Hypothalamus (tissue), 51 donors: Measurements from ENCODE around the gene VPS9D1.
"Not testable (repeated sequence)": the region's sequence is repeated elsewhere in the genome, so short reads cannot be mapped to it uniquely, and the experiment has no call there.

ENCODE experiments used
- DNase-seq, 51 donors: peaks; one replicate each; lab custom pipeline; 2025; lab: John Stamatoyannopoulos, UW

VPS9D1 gene

GRCh38 chr16:89711601-89712273 is 9.0 kb downstream of the VPS9D1 start:
- no peak for DNase-seq

GRCh38 chr16:89710709-89711564 is 9.8 kb downstream of the VPS9D1 start:
- DNase-seq = no peak

DNA sequence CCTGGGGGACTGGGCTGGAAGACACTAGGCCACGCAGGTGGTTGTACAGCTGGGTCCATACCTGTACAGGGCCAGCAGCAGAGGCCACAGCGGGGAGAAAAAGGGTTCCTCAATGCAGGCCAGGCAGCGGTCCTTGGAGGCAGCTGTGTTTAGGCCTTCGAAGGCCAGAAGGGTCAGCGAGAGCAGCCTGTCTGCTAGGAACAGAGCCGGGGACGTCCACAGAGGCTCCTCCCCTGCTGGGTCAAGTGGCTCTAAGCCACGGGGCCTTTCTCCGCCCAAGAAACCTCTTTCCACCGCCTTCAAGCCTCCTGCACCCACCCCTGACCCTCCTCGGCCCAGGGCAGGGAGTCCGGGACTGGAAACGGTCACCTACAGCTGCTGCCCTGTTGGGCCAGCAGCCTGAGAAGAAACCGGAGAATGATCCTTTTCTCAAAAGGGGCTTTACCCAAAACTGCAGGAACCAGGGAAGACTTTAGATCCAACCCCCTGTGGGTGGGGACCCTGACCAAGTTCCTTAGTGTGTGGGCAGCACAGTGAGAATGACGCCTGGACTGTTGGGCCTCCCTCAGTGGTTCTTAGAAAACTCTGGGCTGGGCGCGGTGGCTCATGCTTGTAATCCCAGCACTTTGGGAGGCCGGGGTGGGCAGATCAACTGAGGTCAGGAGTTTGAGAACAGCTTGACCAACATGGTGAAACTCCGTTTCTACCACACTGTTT is 10.8 kb downstream of the VPS9D1 start:
- DNase-seq = no peak

GRCh38 chr16:89709166-89709565 is 11.5 kb downstream of the VPS9D1 start:
- DNase-seq = no peak

DNA sequence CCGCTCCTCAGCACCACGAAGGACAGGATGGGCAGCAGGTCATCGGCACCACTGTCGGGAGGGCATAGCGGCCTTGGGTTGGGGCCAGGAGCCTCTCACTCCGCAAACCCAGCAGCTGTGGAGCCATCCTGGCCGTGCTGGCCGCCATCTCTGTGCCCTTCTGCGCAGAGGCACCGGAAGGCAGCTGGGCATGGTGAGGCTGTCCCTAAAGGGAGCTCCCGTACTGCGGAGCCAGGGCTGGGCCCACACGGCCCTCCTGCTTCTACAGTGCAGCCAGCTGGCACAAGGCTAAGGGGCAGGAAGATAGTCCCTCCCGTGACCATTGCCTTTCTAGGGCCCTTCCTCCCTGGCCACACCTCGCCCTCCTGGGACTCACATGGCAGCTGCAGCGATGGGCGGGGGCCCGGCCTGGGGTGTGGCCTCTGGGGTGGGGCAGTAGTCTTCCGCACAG is 12.2 kb downstream of the VPS9D1 start:
- DNase-seq = no peak

- DNase-seq = no peak
Observed at GRCh38 chr16:89707695-89708094, 13.0 kb downstream of the VPS9D1 start.

DNA sequence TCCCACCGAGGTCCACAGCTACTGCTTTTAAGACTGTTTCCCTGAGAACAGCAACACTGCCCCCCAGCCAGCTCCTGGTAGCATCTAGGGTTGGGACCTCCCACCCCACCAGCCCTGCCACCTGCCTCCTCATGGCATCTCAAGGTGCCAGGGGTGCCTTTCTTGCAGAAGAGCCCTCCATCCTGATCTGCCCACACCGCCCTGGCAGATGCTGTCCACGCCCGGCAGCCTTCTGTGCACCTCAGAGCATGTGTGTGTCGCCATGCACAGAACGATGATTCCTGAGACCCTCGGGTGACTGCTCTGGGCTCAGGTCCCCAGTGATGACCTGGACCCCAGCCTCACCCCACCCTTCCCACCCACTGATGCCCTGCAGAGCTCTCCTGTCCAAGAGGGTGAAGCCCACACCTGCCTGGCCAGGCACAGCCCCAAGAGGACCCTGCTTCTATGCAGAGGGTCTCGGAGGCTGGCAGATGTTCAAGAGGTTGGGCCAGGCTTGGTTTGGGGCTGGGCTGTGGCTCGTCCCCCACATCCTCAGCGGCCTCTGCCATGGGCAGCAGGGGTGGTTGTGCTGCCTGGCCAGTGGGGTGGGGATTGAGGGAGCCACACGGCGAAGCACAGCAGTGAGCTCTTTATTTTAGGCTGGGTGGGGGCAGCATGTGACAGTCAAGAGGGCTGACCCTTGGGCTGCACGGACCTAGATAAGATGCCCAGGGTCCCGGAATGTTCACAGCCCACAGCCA is 14.0 kb downstream of the VPS9D1 start:
- DNase-seq = no peak

- DNase-seq = no peak
Observed at GRCh38 chr16:89705006-89705405, 15.7 kb downstream of the VPS9D1 start.

- no peak for DNase-seq
Observed at GRCh38 chr16:89704281-89704680, 16.4 kb downstream of the VPS9D1 start.

DNA sequence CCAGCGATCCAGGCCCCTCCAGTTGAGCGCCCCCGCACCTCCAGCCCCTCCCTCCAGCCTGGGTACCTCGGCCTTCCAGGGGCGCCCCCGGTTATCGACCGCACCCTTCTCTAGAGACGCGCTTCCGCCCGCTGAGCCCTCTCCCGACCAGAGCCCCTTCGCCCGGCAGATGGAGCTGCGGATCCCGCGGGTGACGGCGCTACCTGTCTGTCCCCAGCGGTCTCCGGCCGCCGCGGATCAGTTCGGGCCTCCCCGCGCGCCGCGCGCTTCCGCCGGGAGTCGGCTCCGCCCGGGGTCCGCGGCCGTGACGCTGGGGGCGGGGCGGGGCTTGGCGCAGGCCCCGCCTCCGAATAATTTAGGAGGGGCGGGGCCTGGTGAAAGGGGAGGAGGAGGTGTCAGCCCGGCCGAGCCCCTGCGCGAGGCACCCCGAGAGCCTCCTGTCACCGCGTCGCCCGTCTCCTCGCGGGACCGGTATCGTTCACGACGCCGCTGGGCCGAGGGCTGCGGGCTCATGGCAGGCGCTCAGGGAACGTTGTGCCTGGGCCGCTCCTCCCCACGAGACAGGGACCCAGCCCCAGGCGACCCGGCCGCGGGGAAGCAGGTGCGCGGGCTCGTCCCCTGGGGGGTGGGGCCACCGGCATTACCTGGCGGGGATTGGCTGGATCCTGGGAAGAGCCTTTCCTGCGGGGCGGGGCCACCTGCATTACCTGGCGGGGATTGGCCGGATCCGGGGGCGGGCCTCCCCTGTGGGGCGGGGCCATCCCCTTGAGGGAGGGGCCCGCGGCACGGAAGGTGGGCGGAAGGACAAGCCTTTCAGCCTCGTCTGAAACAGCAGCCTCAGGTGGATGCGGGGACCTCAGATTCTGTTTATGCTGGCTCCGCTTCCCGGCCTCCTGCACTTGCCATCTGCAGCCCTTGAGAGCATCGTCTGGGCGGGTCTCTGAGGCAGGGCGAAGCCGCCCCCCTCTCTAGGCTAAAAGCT is 19.0 kb downstream of the VPS9D1 start, which contains the start of gene SPATA2L:
SPATA2L (minus strand) TSS at position 281 of the 982 bp plus-strand sequence. CDS start 473 bp downstream, outside the sequence.
- DNase-seq = peak in 49 of 51 donors; percentile 27 to 90 (median 77)

GRCh38 chr16:89700649-89701424 is 19.9 kb downstream of the VPS9D1 start:
- DNase-seq = peak in 3 of 51 donors; percentile 27 to 33 (median 32)

- DNase-seq = peak; percentile 42 to 99 (median 97)
Observed at GRCh38 chr16:89700100-89700648, 20.5 kb downstream of the VPS9D1 start.

DNA sequence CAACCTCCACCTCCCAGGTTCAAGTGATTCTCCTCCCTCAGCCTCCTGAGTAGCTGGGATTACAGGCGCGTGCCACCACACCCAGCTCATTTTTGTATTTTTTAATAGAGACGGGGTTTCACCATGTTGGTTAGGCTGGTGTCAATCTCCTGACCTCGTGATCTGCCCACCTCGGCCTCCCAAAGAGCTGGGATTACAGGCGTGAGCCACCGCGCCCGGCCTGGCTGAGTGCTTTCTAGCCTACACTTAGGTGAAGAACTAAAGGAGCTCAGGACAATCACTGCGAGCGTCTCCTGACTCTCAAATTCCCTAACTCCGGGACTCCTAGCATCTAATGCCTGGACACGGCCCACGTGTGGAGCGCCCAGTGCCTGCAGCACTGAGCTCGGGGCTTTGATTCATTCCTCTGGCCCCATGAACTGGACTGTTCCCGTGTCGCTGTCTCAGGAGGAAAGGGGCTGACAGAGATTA is 21.0 kb downstream of the VPS9D1 start:
- DNase-seq = not testable (repeated sequence)

- DNase-seq = not testable (repeated sequence)
Observed at GRCh38 chr16:89698717-89699116, 22.0 kb downstream of the VPS9D1 start.

- no peak for DNase-seq
Observed at GRCh38 chr16:89697616-89698331, 22.9 kb downstream of the VPS9D1 start.

DNA sequence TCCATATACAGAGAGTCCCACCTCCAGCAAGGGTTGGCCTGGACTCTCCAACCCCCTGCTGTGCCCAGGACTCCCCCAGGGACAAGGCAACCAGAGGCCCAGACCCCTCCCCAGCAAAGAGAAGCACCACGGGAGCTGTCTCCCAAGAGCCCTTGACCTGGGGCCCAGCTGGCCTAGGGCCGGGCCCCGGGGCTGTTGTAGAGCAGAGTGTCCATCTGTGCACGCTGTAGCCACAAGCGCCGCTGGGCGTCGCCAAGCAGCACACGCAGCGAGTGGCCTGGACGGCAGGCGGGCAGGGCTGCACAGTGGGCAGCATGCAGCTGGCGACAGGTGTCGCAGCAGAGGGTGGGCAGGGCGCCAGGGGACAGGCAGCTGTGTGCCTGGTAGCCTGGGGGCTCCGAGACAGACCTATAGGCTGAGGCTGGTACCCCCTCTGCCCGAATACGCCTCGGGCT is 23.5 kb downstream of the VPS9D1 start:
- peak in 1 of 51 donors; percentile 20 for DNase-seq

DNA sequence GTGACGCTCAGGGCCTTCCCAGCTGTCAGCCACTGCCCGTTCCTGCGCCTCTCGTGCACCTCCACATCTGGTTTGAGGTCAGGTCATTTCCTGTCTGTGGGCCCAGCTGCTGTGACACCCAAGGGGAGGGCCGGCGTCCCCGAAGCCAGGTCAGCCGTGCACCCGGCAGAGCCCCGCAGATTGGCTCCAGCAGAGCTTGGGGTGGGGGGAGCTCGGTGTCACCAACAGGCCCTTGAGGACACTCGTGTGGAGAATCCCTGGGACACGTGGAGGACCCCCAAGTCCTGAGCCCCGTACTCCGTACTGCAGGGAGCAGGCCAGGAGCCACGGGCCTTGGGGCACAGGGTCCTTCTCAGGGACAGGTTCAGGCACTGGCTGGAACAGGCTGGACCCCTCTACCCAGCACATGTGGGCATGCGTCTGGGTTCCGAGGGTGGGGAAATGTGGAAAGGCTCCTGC is 24.0 kb downstream of the VPS9D1 start:
- no peak for DNase-seq
